ENCODE results near the gene HOXB3. TPM values are rescaled to one million over a fixed set of nuclear protein-coding genes. Genes with fewer than 3 reads are reported as not detected.

HOXB3 gene
- total RNA-seq, 4 donors from 2014 or later: 25.7 to 57.1 (median 34.9) TPM

DNA sequence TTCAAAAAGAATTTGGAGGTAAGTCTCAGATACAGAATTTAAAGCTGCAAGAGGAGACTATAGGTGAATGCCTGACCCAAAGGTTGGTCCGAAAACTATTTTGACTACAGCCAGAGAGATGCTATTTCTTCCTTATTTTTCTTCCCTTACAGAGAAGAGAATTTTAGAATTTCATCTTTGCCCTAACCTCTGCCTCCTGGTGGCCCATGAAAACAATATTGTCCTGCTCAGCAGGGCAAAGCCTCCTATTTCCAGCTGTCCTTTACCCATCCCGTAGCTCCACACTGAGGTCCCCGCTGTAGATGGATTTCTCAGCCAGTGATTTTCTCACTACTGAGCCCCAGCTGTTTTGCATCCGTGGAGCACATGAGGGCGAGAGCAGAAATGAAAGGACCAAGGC lies 83.8 kb downstream of the HOXB3 start:
- H3K36me3 ChIP-seq: no peaks in the 10 kb centered on the region
- H3K9me3 ChIP-seq: no peaks in the 10 kb centered on the region
- H3K27me3 ChIP-seq: no peaks in the 10 kb centered on the region
- 91 to 100% methylated on average over 4 to 5 of the region's 5 CpGs for WGBS, 2 donors (ENCODE audit: low coverage in 1 of 2)
- H3K4me3 ChIP-seq: no peak overlapping the region
- TF ChIP-seq POLR2A (IDR thresholded peaks at IDR 0.05) (no peak), POLR2AphosphoS5 (IDR thresholded peaks at IDR 0.05) (no peak), EP300 (IDR thresholded peaks at IDR 0.05; ENCODE audit: low read depth) (no peak)
- TF ChIP-seq, protein P1, sequence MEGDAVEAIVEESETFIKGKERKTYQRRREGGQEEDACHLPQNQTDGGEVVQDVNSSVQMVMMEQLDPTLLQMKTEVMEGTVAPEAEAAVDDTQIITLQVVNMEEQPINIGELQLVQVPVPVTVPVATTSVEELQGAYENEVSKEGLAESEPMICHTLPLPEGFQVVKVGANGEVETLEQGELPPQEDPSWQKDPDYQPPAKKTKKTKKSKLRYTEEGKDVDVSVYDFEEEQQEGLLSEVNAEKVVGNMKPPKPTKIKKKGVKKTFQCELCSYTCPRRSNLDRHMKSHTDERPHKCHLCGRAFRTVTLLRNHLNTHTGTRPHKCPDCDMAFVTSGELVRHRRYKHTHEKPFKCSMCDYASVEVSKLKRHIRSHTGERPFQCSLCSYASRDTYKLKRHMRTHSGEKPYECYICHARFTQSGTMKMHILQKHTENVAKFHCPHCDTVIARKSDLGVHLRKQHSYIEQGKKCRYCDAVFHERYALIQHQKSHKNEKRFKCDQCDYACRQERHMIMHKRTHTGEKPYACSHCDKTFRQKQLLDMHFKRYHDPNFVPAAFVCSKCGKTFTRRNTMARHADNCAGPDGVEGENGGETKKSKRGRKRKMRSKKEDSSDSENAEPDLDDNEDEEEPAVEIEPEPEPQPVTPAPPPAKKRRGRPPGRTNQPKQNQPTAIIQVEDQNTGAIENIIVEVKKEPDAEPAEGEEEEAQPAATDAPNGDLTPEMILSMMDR (IDR thresholded peaks at IDR 0.05): no peak
- in situ Hi-C loops (cut with MboI; ENCODE audit: low pct_ligation_motif_present in 1 of 4, low pct_unique_long_range_greater_than_20kb in 1 of 4, low sequenced_read_pairs in 3 of 4) (no loop called here), intact Hi-C loops (cut with DNase I; ENCODE audit: low total_unique reads) (no loop called here)
- no peak for DNase-seq
- peak overlapping the region in 1 of 4 donors; percentile 1 for H3K27ac ChIP-seq
- peaks cover 0 to 16% (median 8%) of the 10 kb centered on the region in 4 donors for H3K4me1 ChIP-seq

DNA sequence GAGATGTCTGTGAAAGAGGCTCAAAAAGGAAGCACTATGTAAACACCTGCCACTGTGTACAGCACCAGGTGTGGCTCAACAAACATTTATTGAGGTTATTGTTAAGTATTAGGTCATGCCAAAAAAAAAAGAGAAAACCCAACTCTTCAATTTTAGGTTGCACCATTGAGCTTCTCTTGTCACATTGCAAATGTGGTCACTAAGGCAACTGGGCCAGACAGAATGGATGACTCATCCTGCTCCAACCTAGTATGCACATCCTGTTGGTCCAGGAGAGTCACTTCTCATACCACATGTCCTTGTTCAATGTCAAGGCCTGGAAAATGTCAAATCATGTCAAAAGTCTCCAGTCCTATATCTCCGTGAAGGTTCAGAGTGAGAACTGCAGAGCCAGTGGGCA lies 84.3 kb downstream of the HOXB3 start:
- TF ChIP-seq POLR2AphosphoS5 (IDR thresholded peaks at IDR 0.05) (peak; percentile 42 to 55 (median 55)), EP300 (IDR thresholded peaks at IDR 0.05; ENCODE audit: low read depth) (no peak), POLR2A (IDR thresholded peaks at IDR 0.05) (no peak)
- TF ChIP-seq, protein P1 (IDR thresholded peaks at IDR 0.05): no peak
- intact Hi-C loops (cut with DNase I; ENCODE audit: low total_unique reads): no loop called here
- no peak for DNase-seq
- no peaks in the 10 kb centered on the region for H3K36me3 ChIP-seq
- H3K9me3 ChIP-seq: no peaks in the 10 kb centered on the region
- H3K4me1 ChIP-seq: peaks cover 0 to 20% (median 9%) of the 10 kb centered on the region in 4 donors
- in situ Hi-C loops (cut with MboI; ENCODE audit: low pct_ligation_motif_present in 1 of 4, low pct_unique_long_range_greater_than_20kb in 1 of 4, low sequenced_read_pairs in 3 of 4): no loop called here
- no peaks in the 10 kb centered on the region for H3K27me3 ChIP-seq
- H3K4me3 ChIP-seq: no peak overlapping the region
- 43% methylated on average over 1 of the region's 1 CpG; no CpG with 5 or more reads in 1 of the 2 donors for WGBS, 2 donors (ENCODE audit: low coverage in 1 of 2)
- H3K27ac ChIP-seq: peak overlapping the region in 1 of 4 donors; percentile 16

DNA sequence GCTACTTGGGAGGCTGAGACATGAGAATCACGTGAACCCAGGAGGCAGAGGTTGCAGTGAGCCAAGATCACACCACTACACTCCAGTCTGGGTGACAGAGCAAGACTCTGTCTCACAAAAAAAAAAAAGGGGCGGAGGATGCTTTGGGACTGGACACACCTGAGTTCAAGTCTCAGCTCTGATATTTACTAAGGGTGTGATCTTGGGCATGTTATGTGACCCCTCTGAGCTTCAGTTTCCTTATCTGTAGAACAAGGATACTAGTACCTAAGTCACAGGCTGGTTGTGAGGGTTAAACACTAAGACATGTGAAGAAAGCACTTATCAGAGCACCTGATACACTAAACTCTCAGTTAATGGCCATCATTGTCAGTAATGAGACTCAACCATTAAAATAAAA lies 85.1 kb downstream of the HOXB3 start:
- intact Hi-C loops (cut with DNase I; ENCODE audit: low total_unique reads) (no loop called here), in situ Hi-C loops (cut with MboI; ENCODE audit: low pct_ligation_motif_present in 1 of 4, low pct_unique_long_range_greater_than_20kb in 1 of 4, low sequenced_read_pairs in 3 of 4) (no loop called here)
- Histone ChIP-seq H3K36me3 (no peaks in the 10 kb centered on the region), H3K4me3 (no peak overlapping the region), H3K27ac (no peak overlapping the region), H3K4me1 (peaks cover 0 to 21% (median 9%) of the 10 kb centered on the region in 4 donors), H3K27me3 (no peaks in the 10 kb centered on the region), H3K9me3 (no peaks in the 10 kb centered on the region)
- DNase-seq: no peak
- WGBS, 2 donors (ENCODE audit: low coverage in 1 of 2): 79 to 82% methylated on average over 2 of the region's 2 CpGs
- TF ChIP-seq, protein P1 (IDR thresholded peaks at IDR 0.05): no peak
- TF ChIP-seq EP300 (IDR thresholded peaks at IDR 0.05; ENCODE audit: low read depth) (no peak), POLR2A (IDR thresholded peaks at IDR 0.05) (no peak), POLR2AphosphoS5 (IDR thresholded peaks at IDR 0.05) (no peak)

DNA sequence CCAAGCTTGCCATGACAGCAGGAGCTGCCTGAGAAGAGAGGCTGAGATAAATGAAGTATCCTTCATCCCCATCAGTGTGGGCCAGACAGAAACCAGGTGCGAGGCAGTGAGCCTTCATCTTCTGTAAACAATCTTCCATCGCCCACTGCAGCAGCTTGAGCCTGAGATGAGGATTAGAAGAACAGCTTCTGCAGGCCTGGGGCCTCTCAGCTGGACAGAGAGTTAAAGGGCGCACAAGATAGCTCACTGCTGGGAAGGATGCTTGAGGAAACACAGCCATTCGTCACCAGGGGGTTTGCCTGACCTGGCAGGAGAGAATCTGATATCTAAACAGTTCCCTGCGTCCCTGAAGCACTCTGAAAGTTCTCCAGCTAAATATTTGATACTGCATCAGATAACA lies 86.3 kb downstream of the HOXB3 start:
- WGBS, 2 donors (ENCODE audit: low coverage in 1 of 2): 89% methylated on average over 5 of the region's 5 CpGs; no CpG with 5 or more reads in 1 of the 2 donors
- Histone ChIP-seq H3K27ac (peak overlapping the region in 3 of 4 donors; percentile 28 to 63 (median 52)), H3K27me3 (no peaks in the 10 kb centered on the region), H3K4me1 (peaks cover 0 to 21% (median 9%) of the 10 kb centered on the region in 4 donors), H3K4me3 (no peak overlapping the region), H3K36me3 (no peaks in the 10 kb centered on the region), H3K9me3 (no peaks in the 10 kb centered on the region)
- in situ Hi-C loops (cut with MboI; ENCODE audit: low pct_ligation_motif_present in 1 of 4, low pct_unique_long_range_greater_than_20kb in 1 of 4, low sequenced_read_pairs in 3 of 4): no loop called here
- DNase-seq: no peak
- TF ChIP-seq, protein P1 (IDR thresholded peaks at IDR 0.05): no peak
- TF ChIP-seq EP300 (IDR thresholded peaks at IDR 0.05; ENCODE audit: low read depth) (no peak), POLR2A (IDR thresholded peaks at IDR 0.05) (no peak), POLR2AphosphoS5 (IDR thresholded peaks at IDR 0.05) (no peak)
- intact Hi-C loops (cut with DNase I; ENCODE audit: low total_unique reads): no loop called here

Measured in transverse colon (tissue), 4 donors.